Astrocyte (in vitro differentiated cells and primary cell): ENCODE measurements around the gene DGKB. TPM values are rescaled to one million over a fixed set of nuclear protein-coding genes. Genes with fewer than 3 reads are reported as not detected.

Experiments
- DNase-seq: peaks from one replicate; pipeline ENCODE4 v3.0.0-alpha.2; 2010; ENCODE audit warnings: low read depth
- FAIRE-seq: peaks from 2 replicates; lab custom pipeline; 2011; peaks lifted over from hg19 to GRCh38; lab: Jason Lieb, UNC
- H2AFZ ChIP-seq: 2 replicates; pipeline ENCODE4 v1.6.0; 2012; ENCODE audit warnings: low read depth, low read length, inconsistent platforms
- H3K27ac ChIP-seq: 2 replicates; pipeline ENCODE4 v1.5.1; 2011; ENCODE audit warnings: low read depth, low read length, inconsistent platforms
- H3K27me3 ChIP-seq: 2 replicates; pipeline ENCODE4 v1.6.0; 2011; ENCODE audit warnings: low read length, inconsistent platforms; ENCODE audit not compliant: insufficient read depth
- H3K36me3 ChIP-seq: 2 replicates; pipeline ENCODE4 v1.5.1; 2011; ENCODE audit warnings: low read length, inconsistent platforms; ENCODE audit not compliant: insufficient read depth
- H3K4me1 ChIP-seq: 2 replicates; pipeline ENCODE4 v1.5.1; 2011; ENCODE audit warnings: low read length, inconsistent platforms; ENCODE audit not compliant: insufficient read depth
- H3K4me2 ChIP-seq: 2 replicates; pipeline ENCODE4 v1.6.0; 2012; ENCODE audit warnings: low read length, inconsistent platforms
- H3K4me3 ChIP-seq: 2 replicates; pipeline ENCODE4 v1.5.1; 2011; ENCODE audit warnings: low read depth, mild to moderate bottlenecking, low read length, inconsistent platforms; ENCODE audit not compliant: insufficient read depth
- H3K79me2 ChIP-seq: 2 replicates; pipeline ENCODE4 v1.6.0; 2012; ENCODE audit warnings: mild to moderate bottlenecking, low read length, inconsistent platforms; ENCODE audit not compliant: insufficient read depth
- H3K9ac ChIP-seq: 2 replicates; pipeline ENCODE4 v1.6.0; 2012; ENCODE audit warnings: mild to moderate bottlenecking, low read length, inconsistent platforms
- H3K9me3 ChIP-seq: 2 replicates; pipeline ENCODE4 v1.5.1; 2012; ENCODE audit warnings: low read depth, mild to moderate bottlenecking, low read length, inconsistent platforms; ENCODE audit not compliant: insufficient read depth
- H4K20me1 ChIP-seq: 2 replicates; pipeline ENCODE4 v1.6.0; 2012; ENCODE audit warnings: low read length, inconsistent platforms; ENCODE audit not compliant: insufficient read depth
- H3K27ac Mint-ChIP-seq: one replicate; pipeline ENCODE4 v1.8.0; 2021; ENCODE audit warnings: mild to moderate bottlenecking, mixed read lengths; ENCODE audit not compliant: unreplicated experiment
- H3K27me3 Mint-ChIP-seq: one replicate; pipeline ENCODE4 v1.8.0; 2021; ENCODE audit warnings: low read depth, mixed read lengths; ENCODE audit not compliant: unreplicated experiment
- H3K36me3 Mint-ChIP-seq: one replicate; pipeline ENCODE4 v1.8.0; 2021; ENCODE audit warnings: low read depth, mixed read lengths; ENCODE audit not compliant: unreplicated experiment
- H3K4me1 Mint-ChIP-seq: one replicate; pipeline ENCODE4 v1.8.0; 2021; ENCODE audit warnings: low read depth, mixed read lengths; ENCODE audit not compliant: unreplicated experiment
- H3K4me3 Mint-ChIP-seq: one replicate; pipeline ENCODE4 v1.8.0; 2021; ENCODE audit warnings: mild to moderate bottlenecking, moderate library complexity, mixed read lengths; ENCODE audit not compliant: unreplicated experiment
- H3K9me3 Mint-ChIP-seq: one replicate; pipeline ENCODE4 v1.8.0; 2021; ENCODE audit warnings: mild to moderate bottlenecking, mixed read lengths; ENCODE audit not compliant: unreplicated experiment
- CTCF ChIP-seq: IDR thresholded peaks from 2 replicates; pipeline ENCODE4 v1.5.1; 2011; ENCODE audit warnings: low read depth, mild to moderate bottlenecking, inconsistent platforms, low read length, moderate library complexity; ENCODE audit not compliant: insufficient read depth
- EZH2 ChIP-seq: IDR thresholded peaks from 2 replicates; pipeline ENCODE4 v1.6.1; 2012; ENCODE audit warnings: mild to moderate bottlenecking, low read length, inconsistent platforms; ENCODE audit not compliant: insufficient read depth
- total RNA-seq: library from RNA; stranded (reverse); gene quantifications from 2 replicates; pipeline ENCODE4 v1.2.1, GENCODE V29; 2021

Gene DGKB
- total RNA-seq, 1 donor from 2014 or later: 0.39 TPM

- Histone ChIP-seq H3K27ac (no peak overlapping the region), H2AFZ (no peak overlapping the region), H3K4me2 (no peak overlapping the region), H3K36me3 (no peaks in the 10 kb centered on the region), H4K20me1 (no peaks in the 10 kb centered on the region), H3K27me3 (no peaks in the 10 kb centered on the region), H3K9me3 (no peaks in the 10 kb centered on the region), H3K4me1 (no peaks in the 10 kb centered on the region), H3K4me3 (no peak overlapping the region), H3K79me2 (no peaks in the 10 kb centered on the region), H3K9ac (no peak overlapping the region)
- Mint-ChIP-seq H3K36me3 (no peaks in the 10 kb centered on the region), H3K4me3 (no peak overlapping the region), H3K27ac (no peak overlapping the region), H3K9me3 (no peaks in the 10 kb centered on the region), H3K4me1 (peaks cover 6% of the 10 kb centered on the region), H3K27me3 (no peaks in the 10 kb centered on the region)
- TF ChIP-seq EZH2 (no peak), CTCF (no peak)
- DNase-seq: no peak
- FAIRE-seq: no peak
Observed at GRCh38 chr7:14931511-14932215, 29.1 kb upstream of the DGKB start.

GRCh38 chr7:14924398-14924797, 21.8 kb upstream of the DGKB start:
- no peaks in the 10 kb centered on the region for H3K27me3 Mint-ChIP-seq
- H3K4me3 Mint-ChIP-seq: no peak overlapping the region
- TF ChIP-seq EZH2 (no peak), CTCF (no peak)
- no peak overlapping the region for H3K27ac Mint-ChIP-seq
- Histone ChIP-seq H3K4me1 (no peaks in the 10 kb centered on the region), H3K27me3 (no peaks in the 10 kb centered on the region), H3K36me3 (no peaks in the 10 kb centered on the region), H3K9me3 (no peaks in the 10 kb centered on the region), H3K27ac (no peak overlapping the region), H3K9ac (no peak overlapping the region), H3K4me2 (no peak overlapping the region), H3K4me3 (no peak overlapping the region), H4K20me1 (no peaks in the 10 kb centered on the region), H3K79me2 (no peaks in the 10 kb centered on the region), H2AFZ (no peak overlapping the region)
- no peak for DNase-seq
- no peak for FAIRE-seq
- H3K9me3 Mint-ChIP-seq: peaks cover 4% of the 10 kb centered on the region
- H3K4me1 Mint-ChIP-seq: no peaks in the 10 kb centered on the region
- H3K36me3 Mint-ChIP-seq: no peaks in the 10 kb centered on the region

- DNase-seq (no peak), FAIRE-seq (no peak)
- Histone ChIP-seq H3K9ac (no peak overlapping the region), H3K9me3 (no peaks in the 10 kb centered on the region), H3K27ac (no peak overlapping the region), H4K20me1 (no peaks in the 10 kb centered on the region), H3K79me2 (no peaks in the 10 kb centered on the region), H2AFZ (no peak overlapping the region), H3K36me3 (no peaks in the 10 kb centered on the region), H3K4me3 (no peak overlapping the region), H3K4me1 (no peaks in the 10 kb centered on the region), H3K27me3 (no peaks in the 10 kb centered on the region), H3K4me2 (no peak overlapping the region)
- H3K4me3 Mint-ChIP-seq: no peak overlapping the region
- TF ChIP-seq EZH2 (no peak), CTCF (no peak)
- H3K36me3 Mint-ChIP-seq: no peaks in the 10 kb centered on the region
- no peaks in the 10 kb centered on the region for H3K4me1 Mint-ChIP-seq
- no peak overlapping the region for H3K27ac Mint-ChIP-seq
- no peaks in the 10 kb centered on the region for H3K9me3 Mint-ChIP-seq
- no peaks in the 10 kb centered on the region for H3K27me3 Mint-ChIP-seq
Observed at GRCh38 chr7:14911077-14911476, 8.5 kb upstream of the DGKB start.
